Activated naive CD4-positive, alpha-beta T cell (primary cell): Measurements from ENCODE around the gene CD164L2.
"Not testable (repeated sequence)": the region's sequence is repeated elsewhere in the genome, so short reads cannot be mapped to it uniquely, and the experiment has no call there.

ENCODE experiments used
- DNase-seq, 4 experiments: peaks; one replicate each; lab custom pipeline; 2025; lab: John Stamatoyannopoulos, UW

Gene CD164L2

GRCh38 chr1:27384797-27385196, 1.7 kb upstream of the CD164L2 start:
- not testable (repeated sequence) for DNase-seq

GRCh38 chr1:27383661-27384060, 528 bp upstream of the CD164L2 start:
- no peak for DNase-seq

- no peak for DNase-seq
These were observed 967 bp downstream of the CD164L2 start for GRCh38 chr1:27381969-27382762.

- DNase-seq = no peak
These were observed 2.1 kb downstream of the CD164L2 start for GRCh38 chr1:27380766-27381733.

GRCh38 chr1:27380224-27380623, 2.9 kb downstream of the CD164L2 start:
- no peak for DNase-seq

- no peak for DNase-seq
These were observed 3.5 kb downstream of the CD164L2 start for GRCh38 chr1:27379564-27380122.

GRCh38 chr1:27377760-27378495, 5.2 kb downstream of the CD164L2 start:
- no peak for DNase-seq

GRCh38 chr1:27374362-27375086, 8.6 kb downstream of the CD164L2 start, which contains the start of gene FCN3:
TSS of gene FCN3 (minus strand) at chr1:27374824. CDS start at chr1:27374818, 6 bp downstream.
- DNase-seq = no peak

- no peak for DNase-seq
These were observed 10.1 kb downstream of the CD164L2 start for GRCh38 chr1:27372808-27373690.

GRCh38 chr1:27372022-27372807, 10.9 kb downstream of the CD164L2 start:
- no peak for DNase-seq

- DNase-seq = no peak
These were observed 14.1 kb downstream of the CD164L2 start for GRCh38 chr1:27368869-27369582.

GRCh38 chr1:27367160-27367650, 15.9 kb downstream of the CD164L2 start:
- DNase-seq = no peak

GRCh38 chr1:27366411-27367159, 16.5 kb downstream of the CD164L2 start, which contains the start of gene MAP3K6:
TSS of gene MAP3K6 (minus strand) at chr1:27366961. CDS start at chr1:27366597, 364 bp downstream.
- peak in 1 of 4 experiments; percentile 41 for DNase-seq

- DNase-seq = peak; percentile 20 to 53 (median 27)
These were observed 17.1 kb downstream of the CD164L2 start for GRCh38 chr1:27366113-27366410.

GRCh38 chr1:27365372-27366112, 17.6 kb downstream of the CD164L2 start:
- DNase-seq = peak; percentile 22 to 67 (median 49)

GRCh38 chr1:27364696-27365371, 18.3 kb downstream of the CD164L2 start:
- DNase-seq = no peak
